ENCODE measurements around the gene MYO1A. TPM values are rescaled to one million over a fixed set of nuclear protein-coding genes. Genes with fewer than 3 reads are reported as not detected.
"Not testable (repeated sequence)": the region's sequence is repeated elsewhere in the genome, so short reads cannot be mapped to it uniquely, and the experiment has no call there.

The MYO1A gene
- total RNA-seq, 1 donor from 2014 or later = 0.36 TPM

GRCh38 chr12:57078519-57079404 is 28.8 kb upstream of the MYO1A start, which contains the start of gene NEMP1:
Gene NEMP1, minus strand, starts transcription at chr12:57078791. Its CDS starts 46 bp downstream, at chr12:57078745.
- Mint-ChIP-seq H3K4me3 (ENCODE audit: unreplicated experiment) (peak within 1 kb of the TSS; percentile 96), H3K27ac (ENCODE audit: unreplicated experiment) (peak within 1 kb of the TSS; percentile 98), H3K27me3 (ENCODE audit: unreplicated experiment) (peaks cover 1% of the 10 kb centered on the region), H3K36me3 (ENCODE audit: low read depth, unreplicated experiment) (no peaks in the 10 kb centered on the region), H3K4me1 (ENCODE audit: unreplicated experiment) (peaks cover 7% of the 10 kb centered on the region), H3K9me3 (ENCODE audit: unreplicated experiment) (no peaks in the 10 kb centered on the region)
- TF ChIP-seq, protein P1, sequence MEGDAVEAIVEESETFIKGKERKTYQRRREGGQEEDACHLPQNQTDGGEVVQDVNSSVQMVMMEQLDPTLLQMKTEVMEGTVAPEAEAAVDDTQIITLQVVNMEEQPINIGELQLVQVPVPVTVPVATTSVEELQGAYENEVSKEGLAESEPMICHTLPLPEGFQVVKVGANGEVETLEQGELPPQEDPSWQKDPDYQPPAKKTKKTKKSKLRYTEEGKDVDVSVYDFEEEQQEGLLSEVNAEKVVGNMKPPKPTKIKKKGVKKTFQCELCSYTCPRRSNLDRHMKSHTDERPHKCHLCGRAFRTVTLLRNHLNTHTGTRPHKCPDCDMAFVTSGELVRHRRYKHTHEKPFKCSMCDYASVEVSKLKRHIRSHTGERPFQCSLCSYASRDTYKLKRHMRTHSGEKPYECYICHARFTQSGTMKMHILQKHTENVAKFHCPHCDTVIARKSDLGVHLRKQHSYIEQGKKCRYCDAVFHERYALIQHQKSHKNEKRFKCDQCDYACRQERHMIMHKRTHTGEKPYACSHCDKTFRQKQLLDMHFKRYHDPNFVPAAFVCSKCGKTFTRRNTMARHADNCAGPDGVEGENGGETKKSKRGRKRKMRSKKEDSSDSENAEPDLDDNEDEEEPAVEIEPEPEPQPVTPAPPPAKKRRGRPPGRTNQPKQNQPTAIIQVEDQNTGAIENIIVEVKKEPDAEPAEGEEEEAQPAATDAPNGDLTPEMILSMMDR (IDR thresholded peaks at IDR 0.05; ENCODE audit: unreplicated experiment) = no peak
- peak; percentile 88 for DNase-seq (ENCODE audit: low spot score)

GRCh38 chr12:57073566-57074450 is 23.9 kb upstream of the MYO1A start:
- DNase-seq (ENCODE audit: low spot score); H3K36me3 Mint-ChIP-seq (ENCODE audit: low read depth, unreplicated experiment); H3K4me1 Mint-ChIP-seq (ENCODE audit: unreplicated experiment); H3K4me3 Mint-ChIP-seq (ENCODE audit: unreplicated experiment); H3K27ac Mint-ChIP-seq (ENCODE audit: unreplicated experiment); H3K27me3 Mint-ChIP-seq (ENCODE audit: unreplicated experiment); H3K9me3 Mint-ChIP-seq (ENCODE audit: unreplicated experiment): not testable (repeated sequence)

DNA sequence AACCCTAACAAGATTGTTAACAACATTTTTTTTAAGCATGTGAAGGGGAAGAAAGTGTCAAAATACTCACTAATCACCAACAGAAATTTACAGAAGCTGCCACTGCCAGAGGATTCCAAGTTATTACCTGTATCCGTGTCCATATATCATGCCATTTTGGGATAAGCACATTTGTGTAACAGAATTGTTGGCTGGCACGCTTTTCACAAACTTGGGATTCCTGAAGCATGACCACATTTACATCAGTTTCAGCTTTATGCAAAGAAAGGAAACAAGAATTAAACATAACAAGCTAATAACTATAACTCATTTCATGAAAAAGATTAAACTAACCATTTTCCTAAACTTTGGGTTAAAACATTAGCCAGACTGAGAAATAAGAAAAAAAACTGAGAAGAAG is 22.7 kb upstream of the MYO1A start:
- no peak overlapping the region for H3K4me3 Mint-ChIP-seq (ENCODE audit: unreplicated experiment)
- peaks cover 6% of the 10 kb centered on the region for H3K4me1 Mint-ChIP-seq (ENCODE audit: unreplicated experiment)
- DNase-seq (ENCODE audit: low spot score) = no peak
- H3K27me3 Mint-ChIP-seq (ENCODE audit: unreplicated experiment) = no peaks in the 10 kb centered on the region
- no peaks in the 10 kb centered on the region for H3K9me3 Mint-ChIP-seq (ENCODE audit: unreplicated experiment)
- H3K36me3 Mint-ChIP-seq (ENCODE audit: low read depth, unreplicated experiment) = peaks cover 6% of the 10 kb centered on the region
- H3K27ac Mint-ChIP-seq (ENCODE audit: unreplicated experiment) = no peak overlapping the region
- TF ChIP-seq, protein P1 (IDR thresholded peaks at IDR 0.05; ENCODE audit: unreplicated experiment) = no peak

DNA sequence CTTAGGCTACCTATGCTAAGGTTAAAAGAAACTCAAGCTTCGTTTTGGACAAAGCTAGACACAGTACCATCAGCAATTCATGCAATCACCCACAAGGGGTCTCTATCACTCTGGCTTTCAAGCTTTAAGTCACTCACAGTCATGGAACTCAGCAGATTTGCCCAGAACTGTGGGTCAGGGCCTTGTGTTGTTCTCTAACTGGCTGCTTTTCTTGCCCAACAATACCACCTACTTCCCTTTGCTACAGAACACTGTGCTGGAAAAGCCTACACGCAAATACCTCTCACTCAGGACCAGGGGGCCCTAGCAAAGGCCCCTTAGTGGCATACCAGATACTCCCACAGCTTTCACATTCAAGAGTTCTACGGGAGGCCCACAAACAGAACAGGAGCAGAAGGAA is 19.6 kb upstream of the MYO1A start:
- Mint-ChIP-seq H3K27me3 (ENCODE audit: unreplicated experiment) (no peaks in the 10 kb centered on the region), H3K27ac (ENCODE audit: unreplicated experiment) (no peak overlapping the region), H3K9me3 (ENCODE audit: unreplicated experiment) (no peaks in the 10 kb centered on the region), H3K36me3 (ENCODE audit: low read depth, unreplicated experiment) (peaks cover 9% of the 10 kb centered on the region), H3K4me3 (ENCODE audit: unreplicated experiment) (no peak overlapping the region), H3K4me1 (ENCODE audit: unreplicated experiment) (peaks cover 3% of the 10 kb centered on the region)
- DNase-seq (ENCODE audit: low spot score) = peak; percentile 52
- TF ChIP-seq, protein P1 (IDR thresholded peaks at IDR 0.05; ENCODE audit: unreplicated experiment) = peak; percentile 86

DNA sequence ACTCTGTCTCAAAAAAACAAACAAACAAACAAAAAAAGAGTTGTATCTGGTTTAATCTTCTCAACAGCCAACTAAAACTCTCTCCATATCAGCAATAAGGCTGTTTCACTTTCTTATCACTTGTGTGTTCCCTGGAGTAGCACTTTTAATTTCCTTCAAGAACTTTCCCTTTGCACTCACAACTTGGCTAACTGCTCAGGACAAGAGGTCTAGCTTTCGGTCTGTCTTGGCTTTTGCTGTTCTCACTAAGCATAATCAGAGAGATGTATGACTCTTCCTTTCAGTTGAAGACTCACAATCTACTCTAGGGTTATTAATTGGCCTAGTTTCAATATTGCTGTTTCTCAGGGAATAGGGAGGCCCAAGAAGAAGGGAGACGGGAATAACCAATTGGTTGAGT is 16.3 kb upstream of the MYO1A start:
- Mint-ChIP-seq H3K27ac (ENCODE audit: unreplicated experiment) (no peak overlapping the region), H3K27me3 (ENCODE audit: unreplicated experiment) (no peaks in the 10 kb centered on the region), H3K4me3 (ENCODE audit: unreplicated experiment) (no peak overlapping the region), H3K9me3 (ENCODE audit: unreplicated experiment) (no peaks in the 10 kb centered on the region), H3K36me3 (ENCODE audit: low read depth, unreplicated experiment) (peaks cover 9% of the 10 kb centered on the region), H3K4me1 (ENCODE audit: unreplicated experiment) (peaks cover 3% of the 10 kb centered on the region)
- TF ChIP-seq, protein P1 (IDR thresholded peaks at IDR 0.05; ENCODE audit: unreplicated experiment) = no peak
- DNase-seq (ENCODE audit: low spot score) = no peak
